Neural cell (in vitro differentiated cells): ENCODE measurements around the gene TNFRSF8.

Experiments
- CTCF ChIP-seq: fragments of 450-650 bp; IDR thresholded peaks from 2 replicates; pipeline ENCODE4 v1.5.1; 2014; ENCODE audit warnings: antibody characterized with exemption, mild to moderate bottlenecking, moderate library complexity; ENCODE audit not compliant: poor library complexity, severe bottlenecking
- EZH2 ChIP-seq: fragments of 200-600, 300-800 bp; shearing (Covaris generic), sonication (generic); IDR thresholded peaks from 2 replicates; pipeline ENCODE4 v1.6.1; 2014; ENCODE audit warnings: antibody characterized with exemption, low read length, borderline replicate concordance, mild to moderate bottlenecking; ENCODE audit not compliant: insufficient read depth, poor library complexity, severe bottlenecking
- POLR2AphosphoS5 ChIP-seq: IDR thresholded peaks from 2 replicates; pipeline ENCODE4 v1.6.1; 2012
- RAD21 ChIP-seq: fragments of 450-650 bp; conservative IDR thresholded peaks from 2 replicates; pipeline ENCODE4 v1.6.1; 2014; ENCODE audit warnings: antibody characterized with exemption, mild to moderate bottlenecking, moderate library complexity
- REST ChIP-seq: IDR thresholded peaks from 2 replicates; pipeline ENCODE4 v1.6.1; 2012; ENCODE audit warnings: borderline replicate concordance
- TAF1 ChIP-seq: IDR thresholded peaks from 2 replicates; pipeline ENCODE4 v1.6.1; 2012; ENCODE audit warnings: low read depth

- TF ChIP-seq CTCF = no peak
- no peak for TF ChIP-seq POLR2AphosphoS5
- no peak for TF ChIP-seq EZH2
- no peak for TF ChIP-seq TAF1
- no peak for TF ChIP-seq REST
- no peak for TF ChIP-seq RAD21
Observed at GRCh38 chr1:12152113-12152891, 89.2 kb downstream of the TNFRSF8 start.
